NCI-H510A treated with DMSO at 0.1 percent for 48 hours (cell line): ENCODE data around the gene FAM170B.
A peak's percentile ranks its signal among the peaks of the same experiment; 100 is the strongest.

Source experiments
- DNase-seq: peaks from one replicate; lab custom pipeline; 2025; lab: John Stamatoyannopoulos, UW

The FAM170B gene

DNA sequence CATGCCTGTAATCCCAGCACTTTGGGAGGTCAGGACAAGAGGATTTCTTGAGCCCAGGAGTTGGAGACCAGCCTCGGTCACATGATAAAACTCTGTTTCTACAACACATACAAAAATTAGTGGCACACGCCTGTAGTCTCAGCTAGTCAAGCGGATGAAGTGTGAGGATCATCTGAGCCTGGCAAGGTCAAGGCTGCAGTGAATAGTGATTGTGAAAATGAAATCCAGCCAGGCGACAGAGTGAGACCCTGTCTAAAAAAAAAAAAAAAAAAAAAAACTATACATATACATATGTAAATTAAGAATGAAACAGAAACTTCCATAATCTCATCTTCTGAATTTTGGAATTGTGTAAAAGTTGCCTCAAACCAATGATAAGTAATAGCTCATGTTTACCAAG, 18.2 kb upstream of the FAM170B start:
- DNase-seq = no peak

DNA sequence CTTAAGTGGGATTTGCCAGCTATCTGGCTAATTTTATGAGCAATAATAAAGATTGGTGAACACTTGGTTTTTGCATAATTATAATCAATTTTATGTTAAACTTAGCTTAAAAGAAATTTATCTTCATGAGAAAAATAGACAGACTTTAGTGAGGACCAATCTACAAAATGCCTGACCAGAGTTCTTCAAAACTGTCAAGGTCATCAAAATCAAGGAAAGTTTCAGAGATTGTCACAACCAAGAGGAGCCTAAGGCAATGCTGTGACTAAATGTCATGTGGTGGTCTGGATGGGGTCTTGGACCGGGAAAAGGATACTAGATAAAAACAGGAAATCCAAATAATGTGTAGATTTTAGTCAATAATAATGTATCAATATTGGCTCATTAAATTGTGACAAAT, 17.7 kb upstream of the FAM170B start:
- no peak for DNase-seq

DNA sequence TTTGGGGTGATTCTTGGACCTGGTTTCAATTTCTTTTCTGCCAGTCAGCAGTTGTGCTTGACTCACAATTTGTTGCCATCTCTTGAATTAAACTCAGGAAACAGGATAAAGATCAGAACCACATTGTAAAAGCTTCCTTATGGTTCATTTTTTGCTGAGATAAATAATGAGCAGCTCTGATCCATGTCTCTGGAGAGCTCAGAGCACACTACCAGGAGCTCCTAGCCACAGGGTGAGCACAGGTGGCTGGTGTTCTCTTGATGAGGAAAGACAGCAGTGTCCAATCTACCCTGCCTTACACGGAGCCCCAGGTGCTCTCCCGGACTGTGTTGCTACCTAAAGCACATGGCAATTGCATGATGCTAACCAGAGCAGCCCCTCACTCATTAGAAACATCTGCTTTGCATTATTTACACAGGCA, 17.2 kb upstream of the FAM170B start:
- DNase-seq = no peak

DNA sequence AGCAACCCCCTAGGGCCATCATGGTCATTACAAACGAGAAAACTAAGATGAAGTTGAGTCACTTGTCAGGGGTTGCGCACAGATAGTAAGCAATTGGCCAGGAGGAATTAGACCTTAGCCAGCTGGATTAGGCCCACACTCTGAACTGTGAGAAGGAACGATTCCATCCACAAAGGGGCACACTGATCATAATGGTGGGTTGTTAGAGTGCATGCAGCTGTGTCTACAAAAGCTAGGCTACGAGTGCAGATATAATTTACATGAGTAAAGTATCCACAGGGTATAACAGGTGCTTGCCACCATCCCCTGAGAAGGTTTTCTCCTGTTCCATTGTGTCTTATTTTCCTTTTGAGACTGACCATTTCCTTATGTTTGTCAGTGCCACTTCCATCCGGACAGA, 16.6 kb upstream of the FAM170B start:
- DNase-seq = peak; percentile 33

DNA sequence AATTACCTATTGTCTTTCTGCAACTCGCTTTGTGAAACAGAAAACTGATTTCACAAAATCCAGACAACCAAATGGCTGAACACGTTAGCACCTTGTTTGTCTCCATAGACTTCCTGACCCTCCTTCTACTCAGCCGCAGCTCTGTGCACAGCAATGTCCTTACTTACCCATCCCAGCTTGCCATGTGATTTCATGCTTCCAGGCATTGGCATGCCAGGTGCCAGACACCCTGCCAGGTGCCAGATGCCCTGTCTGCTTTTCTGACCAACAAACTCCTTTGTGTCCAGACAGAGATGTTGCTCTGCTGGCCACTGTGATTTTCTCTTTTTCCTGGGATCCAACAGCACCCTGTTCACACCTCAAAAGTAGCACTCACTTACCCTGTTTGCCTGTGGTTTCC, 16.1 kb upstream of the FAM170B start:
- no peak for DNase-seq

DNA sequence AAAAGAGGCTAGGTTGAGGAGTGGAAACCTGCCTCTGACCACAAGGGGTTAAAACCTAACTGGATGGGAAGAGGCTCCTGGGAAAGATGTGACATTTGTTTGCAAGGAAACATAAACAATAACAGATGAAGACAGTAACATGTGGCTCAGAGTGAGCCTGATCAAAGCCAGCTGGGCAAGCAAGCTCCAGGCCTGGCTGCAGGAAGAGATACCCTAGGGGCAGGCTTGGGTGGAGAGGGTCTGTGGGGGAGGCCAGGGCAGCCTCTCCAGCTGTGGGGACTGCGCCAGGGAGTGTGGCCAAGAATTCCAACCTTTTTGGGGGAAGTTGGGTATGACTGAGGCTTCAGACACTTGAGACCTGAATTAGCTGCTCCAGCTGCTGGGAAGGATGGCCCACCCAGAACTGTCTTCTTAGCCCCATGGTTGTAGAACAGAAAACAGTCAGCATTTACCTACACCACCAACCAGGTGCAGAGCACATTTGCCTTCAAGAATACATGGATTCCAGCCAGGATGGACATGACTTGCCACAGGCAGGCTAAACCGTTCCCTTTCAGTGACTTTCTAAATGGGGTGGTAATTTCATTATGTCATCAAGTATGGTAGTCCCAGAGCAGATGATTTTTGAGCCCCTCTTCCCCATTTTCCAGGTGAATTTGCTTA, 10.4 kb upstream of the FAM170B start:
- no peak for DNase-seq

DNA sequence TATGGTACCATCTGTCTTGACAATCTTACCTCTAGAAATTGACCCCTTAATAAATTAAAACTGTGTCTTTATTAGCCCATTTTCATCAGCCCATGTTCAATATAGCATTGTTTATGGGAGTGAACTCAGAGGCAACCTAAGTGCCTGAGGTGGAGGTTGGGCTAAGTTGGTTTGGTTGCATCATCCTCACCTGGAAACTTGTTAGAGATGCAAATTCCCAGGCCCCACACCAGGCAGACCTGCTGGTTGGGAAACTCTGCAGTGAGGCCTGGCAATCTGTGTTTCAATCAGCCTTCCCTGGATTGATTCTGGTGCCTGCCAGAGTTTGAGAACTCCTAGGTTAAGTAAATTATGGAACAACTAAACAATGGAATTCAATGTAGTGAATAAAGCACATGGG, 9.4 kb upstream of the FAM170B start:
- DNase-seq = no peak

DNA sequence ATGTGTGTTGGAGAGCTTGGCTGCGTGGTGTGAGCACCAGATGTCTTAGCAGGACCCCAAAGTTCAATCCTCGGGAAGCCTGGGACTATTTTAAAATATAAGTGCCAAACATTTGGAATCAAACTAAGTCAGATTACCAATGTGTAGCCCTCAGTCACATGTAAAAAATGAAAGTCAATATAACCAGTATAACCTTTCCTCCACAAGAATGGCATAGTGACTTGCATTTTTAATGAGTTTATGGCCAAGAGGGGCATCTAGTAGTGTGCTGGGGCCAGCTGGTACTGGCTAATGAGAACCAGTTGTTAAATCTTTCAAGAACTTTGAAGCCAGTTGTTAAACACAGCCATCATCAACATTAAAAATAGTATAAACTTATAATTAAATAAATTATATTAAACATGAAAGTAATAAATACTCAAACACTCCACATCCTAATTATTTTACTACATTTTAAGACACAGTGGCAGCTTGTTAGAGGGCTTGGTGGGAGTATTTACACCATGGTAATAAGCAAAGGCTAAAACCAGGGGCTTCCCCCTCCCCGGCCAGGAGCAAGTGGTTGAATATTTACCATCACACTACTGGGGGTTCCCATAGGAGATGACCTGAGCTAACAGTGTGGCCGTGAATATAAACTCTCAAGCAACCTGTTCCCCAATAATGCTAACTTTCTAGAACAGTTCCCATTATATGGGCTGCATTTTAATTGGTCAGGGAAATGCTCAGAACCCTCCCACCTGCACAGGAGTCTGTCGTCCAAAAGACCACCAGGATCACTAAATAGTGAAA, 7.9 kb upstream of the FAM170B start:
- DNase-seq = no peak

DNA sequence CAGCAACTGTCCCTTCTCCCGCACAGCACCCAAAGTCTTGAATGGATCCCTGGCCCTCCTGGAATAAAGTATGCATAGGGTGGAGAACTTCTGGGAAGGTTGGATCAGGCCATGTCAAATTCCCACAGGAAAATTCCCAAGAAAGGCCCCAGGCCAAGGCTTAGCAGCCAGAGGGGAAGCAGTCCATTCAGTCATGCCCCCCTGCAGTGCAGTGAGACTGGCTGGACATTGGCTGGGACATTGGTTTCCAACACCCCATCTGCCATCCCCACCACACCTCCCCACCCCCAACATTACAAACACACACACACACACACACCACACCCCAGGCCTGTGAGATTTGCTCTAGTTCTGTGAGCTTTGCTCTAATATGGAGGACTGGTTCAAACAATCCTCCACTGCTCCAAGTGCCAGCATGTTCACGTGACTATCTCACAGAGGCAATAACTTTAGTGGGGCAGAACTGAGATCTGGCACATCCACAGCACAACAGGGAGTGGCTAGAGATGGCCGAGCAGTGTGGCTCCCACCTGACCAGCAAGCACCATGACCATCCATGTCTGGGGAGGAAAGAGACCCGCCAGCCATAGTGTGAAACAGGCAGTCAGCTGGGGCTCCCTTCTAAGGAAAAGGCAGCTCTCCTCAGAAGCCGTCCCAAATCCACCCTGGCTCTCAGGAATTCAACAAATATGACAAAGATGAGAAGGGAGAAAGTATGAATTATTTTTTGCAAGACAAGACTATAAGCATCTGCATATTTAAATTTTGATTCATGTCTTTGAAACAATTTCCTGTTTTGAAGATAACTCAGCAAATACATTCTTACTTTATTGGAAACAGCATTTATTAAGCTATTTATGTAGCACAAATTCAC, 6.7 kb upstream of the FAM170B start:
- no peak for DNase-seq

DNA sequence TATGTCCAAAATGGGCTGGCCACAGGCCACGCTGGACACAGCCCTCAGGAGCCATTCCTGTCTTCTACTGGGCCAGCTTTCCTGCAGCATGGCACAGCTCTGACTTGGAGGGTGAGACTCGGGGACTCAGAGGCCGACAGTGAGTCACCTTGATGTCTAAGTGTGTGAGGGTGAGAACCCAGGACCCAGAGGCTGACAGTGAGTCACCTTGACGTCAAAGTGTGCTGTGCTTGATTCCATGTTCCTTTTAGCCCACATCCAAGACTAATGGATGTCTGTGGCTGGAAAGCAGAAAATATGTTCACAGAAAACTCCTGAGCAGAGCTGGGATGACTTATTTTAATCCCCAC, 6.0 kb upstream of the FAM170B start:
- DNase-seq = no peak

DNA sequence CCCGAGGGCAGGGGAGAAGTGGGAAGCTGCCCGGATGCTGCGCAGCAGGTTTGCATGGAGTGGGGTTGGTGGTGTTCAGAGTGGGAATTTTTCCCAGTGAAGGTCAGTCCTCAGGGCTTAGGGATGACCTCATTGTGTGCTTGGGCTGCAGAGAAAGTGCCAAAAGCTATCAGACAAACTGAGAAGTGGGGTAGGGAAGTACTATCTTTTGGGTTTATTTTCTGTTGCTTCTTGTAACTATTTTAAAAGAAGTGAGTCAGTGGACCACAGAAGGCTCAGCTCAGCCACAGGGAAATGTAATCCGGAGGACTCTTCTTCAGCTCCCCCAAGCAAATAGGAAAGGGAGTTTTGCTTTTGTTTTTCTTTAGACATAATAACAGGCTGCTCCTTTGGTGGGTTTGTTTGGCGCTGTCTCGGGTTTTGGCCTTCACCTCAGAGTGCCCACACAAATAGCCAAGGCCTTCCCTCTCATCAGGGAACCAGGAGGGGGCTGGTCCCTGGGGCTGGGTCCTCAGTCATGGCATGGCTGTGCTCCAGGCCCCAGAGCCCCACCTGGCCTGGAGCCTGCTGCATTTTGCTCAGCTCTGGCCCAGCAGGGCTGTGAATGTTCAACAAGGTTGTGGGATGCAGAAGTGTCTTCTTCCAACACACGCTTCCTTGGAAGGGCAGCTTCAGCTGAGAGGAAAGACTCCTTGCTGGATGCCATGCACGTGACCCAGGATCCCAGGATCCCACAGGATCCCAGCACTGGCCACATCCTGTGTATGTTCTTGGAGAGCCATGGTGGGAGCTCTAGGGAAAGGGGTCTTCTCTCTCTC, 5.4 kb upstream of the FAM170B start:
- DNase-seq = no peak

DNA sequence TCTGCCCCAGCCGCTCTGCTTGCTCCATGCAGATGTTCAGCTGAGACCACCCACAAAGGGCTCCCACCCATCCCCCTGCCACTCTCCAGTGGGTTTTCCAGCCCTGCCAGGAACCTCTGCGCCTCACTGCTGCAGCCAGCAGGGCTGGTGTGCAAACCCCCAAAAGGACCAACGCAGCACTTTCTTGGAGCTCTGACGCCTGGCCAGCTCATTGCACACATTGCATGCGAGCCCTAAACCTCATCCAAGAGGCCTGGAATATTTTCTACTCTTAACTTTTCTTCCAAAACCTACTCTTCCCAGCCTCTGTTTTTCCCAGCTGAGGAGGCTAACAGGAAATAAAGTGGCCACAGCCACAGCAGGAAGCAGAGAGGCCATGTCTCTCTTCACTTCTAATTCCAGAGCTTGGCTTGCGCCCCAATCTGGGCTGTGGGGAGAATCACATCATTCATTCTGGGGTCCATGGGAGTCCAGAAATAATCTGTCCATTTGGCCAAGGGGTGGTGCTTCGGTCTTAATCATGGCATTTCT, 4.6 kb upstream of the FAM170B start:
- DNase-seq = no peak

DNA sequence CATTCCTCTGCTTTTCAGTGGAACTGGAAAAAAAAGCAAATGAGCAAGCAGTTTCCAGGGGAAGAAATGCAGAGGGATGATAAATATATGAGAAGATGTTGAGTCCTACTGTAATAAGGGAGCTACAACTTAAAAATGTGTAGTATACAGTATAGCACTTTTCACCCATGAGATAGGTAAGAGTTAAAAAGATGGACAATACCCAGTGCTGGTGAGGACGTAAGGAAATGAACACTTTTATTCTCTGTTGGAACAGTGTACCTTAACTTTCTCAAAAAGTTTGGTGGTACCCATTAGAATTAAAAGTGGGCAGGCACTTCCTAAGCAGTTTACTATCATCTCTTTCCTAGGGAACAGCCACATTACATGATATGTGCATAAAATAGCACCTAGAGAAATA, 2.7 kb upstream of the FAM170B start:
- no peak for DNase-seq

DNA sequence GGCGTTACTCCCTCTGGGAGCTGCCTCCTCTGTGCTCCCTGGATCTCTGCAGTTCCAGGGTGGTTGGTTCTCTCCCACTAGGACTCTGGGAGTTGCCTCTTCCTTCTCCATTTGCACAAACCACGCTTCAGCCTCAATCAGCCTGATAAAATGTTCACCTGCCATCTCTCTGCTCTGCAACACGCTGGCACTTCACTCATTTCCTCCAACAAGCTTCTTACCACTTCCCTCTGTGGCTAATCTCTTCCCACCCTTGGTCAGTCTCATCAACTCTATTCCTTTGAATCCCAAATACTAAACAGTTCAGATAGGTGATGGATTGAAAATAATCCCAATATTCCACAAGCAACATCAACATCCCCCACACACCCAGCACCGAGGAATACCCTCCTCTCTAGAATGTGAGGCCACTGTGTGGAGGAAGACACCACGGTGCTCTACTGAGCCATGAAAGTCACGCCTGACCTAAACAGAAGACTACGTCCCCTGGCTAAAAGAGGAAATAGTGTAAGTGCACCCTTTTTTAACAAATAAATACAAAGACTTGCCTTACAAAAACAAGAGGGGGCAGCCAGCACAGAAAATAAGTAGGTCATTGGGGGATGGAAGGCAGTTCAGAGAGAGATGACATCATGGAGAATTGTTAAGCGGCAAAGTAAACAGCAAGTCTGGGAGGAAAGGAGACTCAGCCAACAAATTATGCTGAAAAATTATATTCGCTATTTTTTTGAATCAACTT, 1.9 kb upstream of the FAM170B start:
- no peak for DNase-seq

DNA sequence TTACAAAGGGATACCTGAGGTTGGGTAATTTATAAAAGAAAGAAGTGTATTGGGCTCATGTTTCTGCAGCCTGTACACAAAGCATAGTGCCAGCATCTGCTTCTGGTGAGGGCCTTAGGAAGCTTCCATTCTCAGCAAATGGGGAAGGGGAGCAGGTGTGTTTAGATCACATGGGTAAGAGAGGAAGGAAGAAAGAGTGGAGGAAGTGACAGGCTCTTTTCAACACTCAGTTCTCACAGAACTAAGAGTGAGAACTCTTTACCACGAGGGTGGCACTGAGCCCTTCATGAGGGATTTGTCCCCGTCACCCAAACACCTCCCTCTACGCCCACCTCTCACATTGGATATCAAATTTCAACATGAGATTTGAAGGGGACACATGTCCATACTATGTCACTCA, 506 bp upstream of the FAM170B start:
- no peak for DNase-seq

DNA sequence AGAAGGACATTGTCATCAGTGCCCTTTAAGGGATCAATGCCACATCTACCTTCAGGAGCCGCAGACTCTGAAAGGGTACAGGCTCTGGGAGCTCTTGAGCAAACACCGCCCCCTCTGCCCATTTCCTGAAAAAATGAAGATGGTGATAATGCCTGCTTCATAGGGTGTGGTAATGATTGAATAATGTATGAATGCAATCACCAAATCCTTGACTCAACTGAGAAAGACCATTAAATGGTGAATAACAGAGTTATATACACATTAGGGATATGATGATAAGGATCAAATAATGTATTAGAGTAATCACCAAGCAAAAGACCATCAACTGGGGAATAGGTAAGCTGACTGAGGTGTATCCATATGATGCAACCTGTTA, 1.5 kb downstream of the FAM170B start:
- DNase-seq = no peak

DNA sequence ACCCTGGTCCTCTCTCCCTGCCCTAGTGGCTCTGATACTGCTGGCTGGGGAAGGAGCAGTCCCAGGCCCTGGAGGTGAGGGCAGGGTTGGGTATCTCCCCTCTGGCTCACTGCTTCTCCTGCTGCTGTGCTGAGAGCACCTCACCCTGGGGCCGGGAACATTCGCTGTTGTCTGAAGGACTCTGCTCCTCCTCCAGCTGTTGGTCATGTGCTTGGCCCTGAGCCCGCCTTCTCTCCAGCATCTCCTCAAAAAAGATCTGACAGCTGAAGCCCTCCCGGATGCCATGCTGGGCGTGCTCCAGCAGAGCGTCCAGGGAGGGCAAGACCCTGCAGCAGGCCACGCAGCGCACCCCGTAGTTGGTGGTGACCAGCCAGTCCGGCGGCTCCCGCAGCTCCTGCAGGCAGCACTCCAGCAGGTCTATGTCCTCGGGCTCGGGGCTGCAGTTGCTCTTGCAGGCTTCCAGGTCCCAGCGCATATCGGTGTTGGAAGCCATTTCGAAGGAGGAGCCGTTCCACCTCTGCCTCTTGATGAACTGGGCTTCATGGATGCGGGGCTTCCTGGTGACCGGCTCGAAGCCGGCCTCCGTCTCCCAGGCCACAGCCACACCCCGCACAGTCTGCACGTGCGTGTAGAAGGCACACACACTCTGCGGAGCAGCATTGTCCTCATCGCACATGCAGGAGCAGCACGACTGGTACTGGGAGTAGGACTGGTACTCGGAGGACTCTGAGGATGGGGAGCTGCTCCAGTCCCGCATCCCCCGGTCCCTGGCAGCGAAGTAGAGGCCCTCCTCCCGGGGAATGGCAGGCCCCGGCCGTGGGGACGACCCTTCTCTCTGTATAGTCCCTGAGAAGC, 2.1 kb downstream of the FAM170B start:
- DNase-seq = no peak

DNA sequence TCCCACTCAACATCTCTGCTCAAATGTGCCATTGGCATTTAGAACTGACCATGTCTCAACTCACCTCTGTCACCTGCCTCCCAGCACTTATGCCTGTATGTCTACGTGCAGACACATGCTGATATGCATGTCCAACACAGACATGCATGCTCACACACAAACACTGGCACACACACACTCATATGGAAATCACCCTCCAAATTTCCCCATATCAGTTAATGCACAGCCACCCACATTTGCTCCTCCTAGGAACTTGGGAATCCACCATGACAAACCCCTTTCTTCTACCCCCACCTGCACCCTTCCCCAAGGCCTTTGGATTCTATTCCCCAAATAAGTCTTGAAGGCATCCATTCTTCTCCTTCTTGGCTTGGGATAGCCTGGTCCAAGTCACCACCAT, 4.4 kb downstream of the FAM170B start:
- no peak for DNase-seq

DNA sequence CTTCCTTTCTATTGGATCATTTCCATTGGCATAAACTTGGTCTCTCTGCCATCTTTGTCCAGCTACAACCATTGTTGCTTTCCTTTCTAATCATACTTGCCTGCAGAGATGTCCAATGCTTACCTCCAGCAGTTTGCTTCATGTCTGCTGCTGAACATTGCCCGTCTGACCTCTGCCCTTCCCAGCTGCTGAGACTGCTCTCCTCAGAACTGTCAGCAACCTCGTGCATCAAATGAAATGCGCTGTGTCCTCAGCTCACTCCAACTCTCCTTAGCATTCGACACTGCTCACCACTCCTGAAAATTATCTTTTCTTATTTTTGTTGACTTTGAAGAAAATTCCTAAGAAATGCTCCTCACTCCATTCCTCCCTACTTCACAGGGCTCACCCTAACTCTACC, 5.0 kb downstream of the FAM170B start:
- DNase-seq = no peak
